ENCODE data around the gene MSH3.
"Not testable (repeated sequence)": the region's sequence is repeated elsewhere in the genome, so short reads cannot be mapped to it uniquely, and the experiment has no call there.

The MSH3 gene

DNA sequence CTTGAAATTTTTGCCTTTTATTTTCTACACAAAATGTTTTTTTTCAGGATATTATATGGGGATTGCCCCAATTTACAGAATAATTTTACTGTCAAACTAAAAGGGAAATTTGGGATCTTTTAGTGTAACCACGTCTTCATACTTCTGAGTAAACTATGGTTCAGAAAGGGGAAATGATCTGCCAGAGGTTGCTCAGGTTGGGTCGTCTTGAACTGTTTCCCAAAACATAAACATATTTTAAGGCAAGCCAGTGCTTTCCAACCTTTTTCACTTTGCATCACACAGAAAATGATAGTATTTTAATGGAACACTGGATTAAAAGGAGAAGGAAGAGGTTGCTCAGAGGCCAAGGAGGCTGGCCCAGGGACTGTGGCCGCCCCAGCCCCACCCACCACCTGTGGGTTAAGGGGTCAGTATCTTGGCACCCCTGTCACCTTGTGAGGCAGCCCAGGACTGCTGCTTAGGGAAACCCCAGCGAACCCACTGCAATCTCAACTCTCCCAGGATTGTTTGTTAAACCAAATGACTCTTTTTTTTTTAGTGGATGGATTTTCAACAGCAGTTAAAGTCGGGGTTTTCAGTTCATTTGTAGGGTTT, 143.1 kb downstream of the MSH3 start:
- no peak for DNase-seq (ENCODE audit: low read depth)

DNA sequence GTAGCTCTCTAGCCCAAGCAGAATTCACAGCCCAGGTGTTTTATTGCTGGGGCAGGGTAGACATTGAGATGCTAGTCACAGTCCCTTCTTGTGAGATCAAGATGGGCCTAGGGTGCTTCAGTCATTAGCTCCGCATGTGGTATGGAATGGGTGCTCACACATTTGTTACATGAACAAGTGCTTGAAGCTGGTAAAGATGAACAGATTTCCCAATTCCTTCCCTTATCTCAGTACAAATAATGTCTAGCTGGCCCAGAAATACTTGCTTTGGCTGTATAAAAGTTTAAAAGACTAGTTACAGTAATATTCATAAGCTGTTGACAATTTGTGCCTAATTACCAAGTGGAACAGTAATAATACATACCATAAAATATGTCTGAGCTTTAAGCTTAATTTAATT, 143.7 kb downstream of the MSH3 start:
- DNase-seq (ENCODE audit: low read depth) = no peak

DNA sequence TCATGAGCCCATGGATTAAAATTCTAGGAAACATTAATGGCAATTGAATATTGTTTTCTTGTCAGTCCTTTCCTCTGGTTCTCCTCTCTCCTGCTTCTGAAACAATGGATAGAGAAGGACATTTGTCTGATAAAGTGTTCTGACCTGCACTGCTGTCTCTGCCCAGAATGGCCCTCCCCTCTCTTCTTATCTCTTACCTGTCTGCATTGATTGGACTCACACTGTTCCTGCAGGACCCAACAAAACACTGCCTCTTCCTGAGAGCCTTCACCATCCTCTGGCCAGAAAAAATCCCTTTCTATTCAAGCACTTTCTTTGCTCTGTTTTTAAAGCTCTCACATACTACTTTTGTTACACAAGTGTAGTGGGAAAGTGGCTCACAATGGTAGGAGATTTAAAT, 144.2 kb downstream of the MSH3 start:
- DNase-seq (ENCODE audit: low read depth) = no peak

GRCh38 chr5:80799041-80799440, 144.6 kb downstream of the MSH3 start:
- DNase-seq (ENCODE audit: low read depth) = no peak

DNA sequence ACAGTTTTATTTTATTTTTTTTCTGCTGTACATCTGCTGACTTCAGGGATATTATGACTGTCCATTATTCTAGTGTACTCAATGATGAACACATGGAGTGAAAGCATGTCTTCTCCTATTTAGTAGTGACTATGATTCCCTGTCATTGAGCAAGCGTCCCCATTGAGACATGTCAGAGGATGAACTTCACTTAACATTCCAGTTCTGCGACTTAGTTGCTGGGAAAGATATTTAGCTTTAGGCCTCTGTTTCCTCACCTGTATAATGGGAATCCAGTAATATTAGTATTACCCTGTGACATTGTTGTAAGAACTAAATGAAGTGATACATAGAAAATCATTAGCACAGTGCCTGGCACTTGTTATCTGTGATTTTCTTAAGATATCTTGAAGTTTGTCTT, 145.1 kb downstream of the MSH3 start:
- no peak for DNase-seq (ENCODE audit: low read depth)

GRCh38 chr5:80804332-80804731, 149.9 kb downstream of the MSH3 start:
- DNase-seq (ENCODE audit: low read depth) = no peak

DNA sequence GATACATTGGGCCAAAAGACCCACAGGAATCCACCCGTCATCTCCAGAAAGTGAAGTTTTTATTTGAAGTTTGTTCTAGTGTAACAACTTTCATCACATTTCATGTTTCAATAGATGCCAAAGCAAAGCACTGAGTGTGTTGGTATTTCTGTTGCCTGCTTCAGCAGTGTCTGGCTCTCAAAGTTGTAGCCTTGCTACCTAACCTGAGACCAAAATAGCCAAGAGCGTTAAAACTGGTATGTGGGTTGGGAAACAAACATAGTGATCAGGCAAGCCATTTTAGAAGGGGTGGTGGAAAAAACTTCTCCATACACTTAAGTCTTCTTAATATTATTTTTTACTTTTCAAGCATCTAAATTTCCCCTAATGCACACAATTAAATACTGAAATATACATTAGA, 150.6 kb downstream of the MSH3 start:
- no peak for DNase-seq (ENCODE audit: low read depth)

- no peak for DNase-seq (ENCODE audit: low read depth)
These were observed 152.5 kb downstream of the MSH3 start for GRCh38 chr5:80806929-80807328.

DNA sequence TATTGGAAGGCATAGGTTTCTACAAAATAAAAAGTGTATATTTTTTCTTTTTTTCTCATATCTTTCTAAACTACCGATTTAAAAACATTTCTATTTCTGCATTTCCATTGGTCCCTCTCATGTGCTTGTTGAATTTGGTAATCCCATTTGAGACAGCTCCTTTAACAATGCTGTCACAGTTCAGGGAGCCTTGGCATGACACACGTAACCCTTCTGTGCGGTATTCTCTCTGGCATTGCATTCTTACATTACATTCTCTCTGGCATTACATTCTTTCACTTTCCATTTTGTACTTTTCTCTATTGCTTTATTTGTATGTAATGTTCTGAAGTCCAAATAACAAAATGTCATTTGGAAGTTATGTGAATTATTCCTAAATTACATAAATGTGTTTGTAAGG, 155.0 kb downstream of the MSH3 start:
- DNase-seq (ENCODE audit: low read depth) = peak; percentile 2

DNA sequence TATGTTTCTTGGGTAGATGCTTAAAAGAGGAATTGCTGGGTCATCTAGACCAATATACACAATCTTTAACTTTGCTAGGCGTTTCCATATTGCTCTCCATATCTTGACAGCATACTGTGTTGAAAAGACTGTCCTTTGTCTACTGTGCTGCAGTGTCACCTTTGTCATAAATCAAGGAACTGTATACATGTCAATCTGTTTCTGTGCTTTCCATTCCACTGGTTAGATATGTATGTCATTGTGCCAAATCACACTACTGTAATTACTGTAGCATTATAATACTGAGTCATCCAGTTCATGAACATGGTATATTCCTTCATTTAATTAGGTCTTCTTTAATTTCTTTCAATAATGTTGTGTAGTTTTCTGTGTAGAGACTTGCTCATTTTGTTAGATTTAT, 156.0 kb downstream of the MSH3 start:
- no peak for DNase-seq (ENCODE audit: low read depth)

GRCh38 chr5:80816590-80816989, 162.1 kb downstream of the MSH3 start:
- DNase-seq (ENCODE audit: low read depth) = no peak

GRCh38 chr5:80820685-80821084, 166.2 kb downstream of the MSH3 start:
- DNase-seq (ENCODE audit: low read depth) = no peak

DNA sequence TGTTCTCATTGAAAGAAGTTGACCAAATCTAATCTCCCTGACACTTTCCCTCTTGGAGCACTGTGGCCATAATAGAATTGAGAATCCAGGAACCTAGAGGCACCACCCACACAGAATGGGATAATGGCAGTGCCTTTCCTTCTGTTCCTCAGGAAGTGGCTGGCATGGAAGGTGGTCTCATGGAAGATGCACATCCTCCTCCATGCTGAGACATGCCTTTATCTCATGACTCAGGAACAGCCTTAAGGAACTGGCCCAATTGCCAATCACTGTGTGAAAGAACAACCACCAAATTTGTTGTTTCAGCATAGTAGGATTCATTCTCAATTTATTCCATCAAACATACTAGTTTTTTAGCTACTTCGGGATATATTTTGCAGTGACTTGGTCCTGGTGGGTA, 168.2 kb downstream of the MSH3 start:
- no peak for DNase-seq (ENCODE audit: low read depth)

DNA sequence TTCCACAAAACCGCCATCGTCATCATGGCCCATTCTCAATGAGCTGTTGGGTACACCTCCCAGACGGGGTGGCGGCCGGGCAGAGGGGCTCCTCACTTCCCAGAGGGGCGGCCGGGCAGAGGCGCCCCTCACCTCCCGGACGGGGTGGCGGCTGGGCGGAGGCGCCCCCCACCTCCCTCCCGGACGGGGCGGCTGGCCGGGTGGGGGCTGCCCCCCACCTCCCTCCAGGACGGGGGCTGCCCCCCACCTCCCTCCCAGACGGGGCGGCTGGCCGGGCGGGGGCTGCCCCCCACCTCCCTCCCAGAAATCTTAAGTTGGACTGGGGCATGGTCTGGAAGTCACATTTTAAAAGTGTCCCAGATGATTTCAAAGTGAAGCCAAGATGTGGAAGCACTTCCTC, 169.7 kb downstream of the MSH3 start:
- DNase-seq (ENCODE audit: low read depth) = not testable (repeated sequence)

DNA sequence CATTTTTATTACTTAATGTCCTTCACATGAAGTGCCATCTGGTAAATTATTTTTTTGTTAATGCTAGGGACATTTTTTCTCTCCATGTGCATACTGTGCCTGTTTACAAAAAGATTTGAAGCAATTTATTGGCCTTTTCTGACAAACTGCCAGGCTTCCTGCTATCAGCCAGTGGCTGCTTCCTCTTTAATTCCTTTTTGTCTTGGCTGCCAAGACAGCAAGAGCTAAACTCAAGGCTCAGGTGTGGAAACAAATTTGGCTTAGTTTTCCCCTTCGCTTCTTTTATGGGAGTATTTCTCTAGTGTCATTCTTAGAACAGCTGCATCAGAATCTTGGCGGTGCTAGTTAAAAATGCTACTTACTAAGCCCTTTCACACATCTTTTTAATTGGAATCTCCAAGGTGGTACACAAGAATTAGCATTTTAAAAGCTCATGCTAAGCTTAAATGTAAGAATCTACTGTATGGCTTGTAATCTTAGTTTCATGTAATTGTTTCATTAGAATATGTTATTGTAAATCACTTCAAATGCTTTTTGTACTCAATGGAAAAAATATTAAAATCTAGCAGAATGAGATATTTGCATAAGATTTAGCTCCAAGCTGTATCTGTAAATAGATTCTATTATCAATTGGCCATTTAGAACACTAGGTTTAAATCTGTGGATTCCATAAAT, 171.5 kb downstream of the MSH3 start:
- no peak for DNase-seq (ENCODE audit: low read depth)

GRCh38 chr5:80834710-80835109, 180.3 kb downstream of the MSH3 start:
- no peak for DNase-seq (ENCODE audit: low read depth)

DNA sequence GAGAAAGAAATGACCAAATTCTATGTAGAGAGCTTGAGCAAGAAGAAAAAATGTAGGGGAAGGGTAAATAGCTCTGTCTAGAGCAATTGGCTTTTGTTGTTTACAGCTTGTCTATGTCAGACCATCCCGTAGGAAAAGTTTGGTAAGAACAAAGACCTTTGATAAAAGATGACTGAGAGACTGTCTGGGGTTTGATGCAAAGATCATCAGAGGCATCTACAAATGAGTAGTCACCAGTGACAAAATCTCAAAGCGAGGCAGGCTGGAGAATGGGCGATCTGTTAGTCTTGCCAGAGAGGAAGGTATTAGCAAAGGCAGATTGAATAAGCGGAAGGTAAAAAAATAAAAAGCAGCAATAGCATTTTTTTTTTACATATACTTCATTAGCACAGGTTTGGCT, 180.7 kb downstream of the MSH3 start:
- DNase-seq (ENCODE audit: low read depth) = no peak

GRCh38 chr5:80837679-80838078, 183.2 kb downstream of the MSH3 start:
- DNase-seq (ENCODE audit: low read depth) = no peak

DNA sequence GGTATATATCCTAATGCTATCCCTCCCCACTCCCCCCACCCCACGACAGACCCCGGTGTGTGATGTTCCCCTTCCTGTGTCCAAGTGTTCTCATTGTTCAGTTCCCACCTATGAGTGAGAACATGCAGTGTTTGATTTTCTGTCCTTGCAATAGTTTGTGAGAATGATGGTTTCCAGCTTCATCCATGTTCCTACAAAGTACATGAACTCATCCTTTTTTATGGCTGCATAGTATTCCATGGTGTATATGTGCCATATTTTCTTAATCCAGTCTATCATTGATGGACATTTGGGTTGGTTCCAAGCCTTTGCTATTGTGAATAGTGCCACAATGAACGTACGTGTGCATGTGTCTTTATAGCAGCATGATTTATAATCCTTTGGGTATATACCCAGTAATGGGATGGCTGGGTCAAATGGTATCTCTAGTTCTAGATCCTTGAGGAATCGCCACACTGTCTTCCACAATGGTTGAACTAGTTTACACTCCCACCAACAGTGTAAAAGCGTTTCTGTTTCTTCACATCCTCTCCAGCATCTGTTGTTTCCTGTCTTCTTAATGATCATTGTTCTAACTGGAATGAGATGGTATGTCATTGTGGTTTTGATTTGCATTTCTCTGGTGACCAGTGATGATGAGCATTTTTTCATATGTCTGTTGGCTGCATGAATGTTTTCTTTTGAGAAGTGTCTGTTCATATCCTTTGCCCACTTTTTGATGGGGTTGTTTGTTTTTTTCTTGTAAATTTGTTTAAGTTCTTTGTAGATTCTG, 186.8 kb downstream of the MSH3 start:
- not testable (repeated sequence) for DNase-seq (ENCODE audit: low read depth)

DNA sequence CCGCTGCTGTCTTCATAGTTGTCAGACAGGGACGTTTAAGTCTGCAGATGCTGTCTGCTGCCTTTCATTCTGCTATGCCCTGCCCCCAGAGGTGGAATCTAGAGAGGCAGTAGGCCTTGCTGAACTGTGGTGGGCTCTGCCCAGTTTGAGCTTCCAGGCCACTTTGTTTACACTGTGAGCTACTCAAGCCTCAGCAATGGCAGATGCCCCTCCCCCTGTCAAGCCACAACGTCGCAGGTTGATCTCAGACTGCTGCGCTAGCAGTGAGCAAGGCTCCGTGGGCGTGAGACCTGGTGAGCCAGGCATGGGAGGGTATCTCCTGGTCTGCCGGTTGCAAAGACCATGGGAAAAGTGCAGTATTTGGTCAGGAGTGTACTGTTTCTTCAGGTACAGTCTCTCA, 192.0 kb downstream of the MSH3 start:
- not testable (repeated sequence) for DNase-seq (ENCODE audit: low read depth)

- DNase-seq (ENCODE audit: low read depth) = not testable (repeated sequence)
These were observed 195.7 kb downstream of the MSH3 start for GRCh38 chr5:80850168-80850567.

- no peak for DNase-seq (ENCODE audit: low read depth)
These were observed 198.1 kb downstream of the MSH3 start for GRCh38 chr5:80852331-80853245.

All from stromal cell of bone marrow (primary cell).